ENCODE results near the gene EMC8.
"Not testable (repeated sequence)": the region's sequence is repeated elsewhere in the genome, so short reads cannot be mapped to it uniquely, and the experiment has no call there.

DNA sequence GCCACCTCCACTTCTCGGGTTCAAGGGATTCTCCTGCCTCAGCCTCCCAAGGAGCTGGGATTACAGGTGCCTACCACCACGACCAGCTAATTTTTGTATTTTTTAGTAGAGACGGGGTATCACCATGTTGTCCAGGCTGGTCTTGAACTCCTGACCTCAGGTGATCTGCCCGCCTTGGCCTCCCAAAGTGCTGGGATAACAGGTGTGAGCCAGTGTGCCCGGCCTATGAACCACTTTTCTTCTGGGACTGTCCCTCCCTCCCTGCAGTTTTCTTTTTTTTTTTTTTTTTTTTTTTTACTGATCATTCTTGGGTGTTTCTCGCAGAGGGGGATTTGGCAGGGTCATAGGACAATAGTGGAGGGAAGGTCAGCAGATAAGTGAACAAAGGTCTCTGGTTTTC, 8.0 kb upstream of the EMC8 start:
- not testable (repeated sequence) for TF ChIP-seq CTCF (conservative IDR thresholded peaks at IDR 0.05; ENCODE audit: low read length); EZH2phosphoT487 (IDR thresholded peaks at IDR 0.05; ENCODE audit: borderline replicate concordance)
